ENCODE results near the gene TRIP12. TPM values are rescaled to one million over a fixed set of nuclear protein-coding genes. Genes with fewer than 3 reads are reported as not detected.

The TRIP12 gene
- total and polyA plus RNA-seq, 2 of the 8 experiments (the other 6 are each of a cell fraction or from before 2014, with no cell fraction given), result 23.1 to 174 TPM

DNA sequence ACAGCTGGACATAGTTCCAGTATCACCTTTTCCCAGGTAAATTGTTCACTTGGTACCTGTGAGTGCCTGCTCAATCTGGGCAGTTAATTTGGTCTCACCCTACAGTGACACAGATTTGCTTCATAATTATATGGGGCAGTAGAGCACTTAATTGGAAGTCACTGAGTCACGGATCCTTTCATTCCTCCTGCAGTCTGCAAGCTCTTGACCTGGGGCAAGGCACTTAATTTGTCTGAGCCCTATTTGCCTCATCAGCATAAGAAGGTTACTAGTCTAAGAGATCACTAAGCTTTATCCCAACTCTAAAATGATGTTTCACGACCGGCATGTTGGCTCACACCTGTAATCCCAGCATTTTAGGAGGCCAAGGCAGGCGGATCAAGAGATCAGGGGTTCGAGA is 9.4 kb upstream of the TRIP12 start:
- no peak overlapping the region for H2AFZ ChIP-seq (ENCODE audit: low read length)
- 97% methylated on average over 5 of the region's 5 CpGs; no CpG with 5 or more reads in 1 of the 2 experiments for whole genome bisulfite sequencing, 2 experiments (ENCODE audit: extremely low coverage in 1 of 2, insufficient coverage in 1 of 2, insufficient read length in 1 of 2, insufficient replicate concordance in 2 of 2, low coverage in 1 of 2, low lambda C conversion rate in 2 of 2, missing lambda C conversion rate in 1 of 2)

More for the DNA sequence above, 9.4 kb upstream of the TRIP12 start:
- H3K79me1 ChIP-seq (ENCODE audit: low read depth, low read length), result no peaks in the 10 kb centered on the region
- H2BK15ac ChIP-seq (ENCODE audit: low read length), result no peak overlapping the region
- H3K4me3 ChIP-seq (ENCODE audit: extremely low read depth in 1 of 4, insufficient read depth in 2 of 4, low read depth in 3 of 4, low read length in 4 of 4), result no peak overlapping the region
- H3K23ac ChIP-seq (ENCODE audit: insufficient read length), result no peak overlapping the region
- H3K4me2 ChIP-seq (ENCODE audit: insufficient read depth in 1 of 2, low read depth in 2 of 2, low read length in 2 of 2), result no peak overlapping the region
- H3K27ac ChIP-seq (ENCODE audit: low read depth, low read length), result no peak overlapping the region
- no peaks in the 10 kb centered on the region for H3K9me3 ChIP-seq (ENCODE audit: insufficient read depth in 2 of 2, low read depth in 1 of 2, low read length in 1 of 2)
- H3K36me3 ChIP-seq (ENCODE audit: control insufficient read depth in 2 of 4, insufficient read depth in 4 of 4, low read length in 3 of 4), result no peaks in the 10 kb centered on the region
- H4K20me1 ChIP-seq (replicated peaks in 1 of 2; ENCODE audit: control insufficient read depth in 1 of 2, insufficient read depth in 2 of 2, low read length in 2 of 2), result no peaks in the 10 kb centered on the region
- H3K23me2 ChIP-seq (ENCODE audit: low read depth, low read length), result no peaks in the 10 kb centered on the region
- H2BK120ac ChIP-seq (replicated peaks; ENCODE audit: low read depth, low read length), result no peak overlapping the region
- H2BK12ac ChIP-seq (ENCODE audit: low read depth, low read length), result no peak overlapping the region
- H2AK5ac ChIP-seq (ENCODE audit: low read depth, low read length), result no peak overlapping the region
- no peak overlapping the region for H3K9ac ChIP-seq (replicated peaks in 1 of 4; ENCODE audit: extremely low read depth in 1 of 4, low read depth in 3 of 4, low read length in 3 of 4)
- H3K56ac ChIP-seq (replicated peaks; ENCODE audit: insufficient read length, low read depth, low read length), result no peak overlapping the region
- FAIRE-seq (no peak), DNase-seq (ENCODE audit: low read depth in 1 of 2, low spot score in 2 of 2) (no peak)
- H3K14ac ChIP-seq (ENCODE audit: insufficient read length), result no peak overlapping the region
- H4K8ac ChIP-seq (ENCODE audit: extremely low read depth, insufficient read depth, low read length), result no peak overlapping the region
- POLR2A ChIA-PET (ENCODE audit: partially characterized antibody), result interaction anchor here (1.1 kb wide), 1 partner anchor 19 kb away, joined by 3 read pairs; no protein-coding TSS in a partner anchor
- H2BK5ac ChIP-seq (ENCODE audit: low read depth, low read length), result no peak overlapping the region
- CTCF ChIA-PET (ENCODE audit: partially characterized antibody), result interaction anchor here (0.9 kb wide), 1 partner anchor 131 kb away, joined by 3 read pairs; no protein-coding TSS in a partner anchor
- no peak overlapping the region for H2BK20ac ChIP-seq (ENCODE audit: low read length)
- H4K91ac ChIP-seq (replicated peaks; ENCODE audit: insufficient read length, low read length), result no peak overlapping the region
- H3K4me1 ChIP-seq (replicated peaks in 1 of 4; ENCODE audit: control insufficient read depth in 3 of 4, insufficient read depth in 4 of 4, low read length in 3 of 4), result no peaks in the 10 kb centered on the region; a peak in 1 of 7 replicates
- H3K27me3 ChIP-seq (replicated peaks in 1 of 4; ENCODE audit: control insufficient read depth in 3 of 4, extremely low read depth in 1 of 4, insufficient read depth in 3 of 4, low read length in 3 of 4), result no peaks in the 10 kb centered on the region
- no peak overlapping the region for H3K4ac ChIP-seq (replicated peaks; ENCODE audit: insufficient read length, low read depth, low read length)
- H4K5ac ChIP-seq (ENCODE audit: insufficient read length, low read depth, low read length), result no peak overlapping the region
- no peak for TF ChIP-seq SP1 (IDR thresholded peaks at IDR 0.05; ENCODE audit: low read depth, low read length)
- TF ChIP-seq RBBP5 (IDR thresholded peaks at IDR 0.05; ENCODE audit: borderline replicate concordance, low read depth, low read length), result no peak
- no peak for TF ChIP-seq YY1 (IDR thresholded peaks at IDR 0.05; ENCODE audit: low read depth, low read length)
- TF ChIP-seq GTF2F1 (IDR thresholded peaks at IDR 0.05; ENCODE audit: borderline replicate concordance, low read depth, low read length), result no peak
- no peak for TF ChIP-seq RXRA (IDR thresholded peaks at IDR 0.05; ENCODE audit: insufficient read depth, low read depth, low read length)
- no peaks in the 10 kb centered on the region for H3K79me2 ChIP-seq (ENCODE audit: control insufficient read depth in 1 of 2, insufficient read depth in 2 of 2, low read length in 2 of 2)
- H3K18ac ChIP-seq (ENCODE audit: extremely low read depth, low read length), result no peak overlapping the region
